HG02970 (cell line): Measurements from ENCODE around the gene ZNF584.

Experiments
- ATAC-seq: cut with Tn5 transposase; IDR thresholded peaks from one replicate; pipeline ENCODE4 v1.9.1; 2021; ENCODE audit warnings: mild to moderate bottlenecking, moderate library complexity, moderate number of reproducible peaks; ENCODE audit not compliant: unreplicated experiment, low FRiP score

Gene ZNF584

GRCh38 chr19:58453743-58454142 is 45.3 kb downstream of the ZNF584 start:
- ATAC-seq, result no peak

- no peak for ATAC-seq
Measured at GRCh38 chr19:58455306-58455705, 46.9 kb downstream of the ZNF584 start.

GRCh38 chr19:58456111-58456510 is 47.7 kb downstream of the ZNF584 start:
- no peak for ATAC-seq

GRCh38 chr19:58460039-58460438 is 51.6 kb downstream of the ZNF584 start:
- ATAC-seq, result no peak

GRCh38 chr19:58466089-58466759 is 57.8 kb downstream of the ZNF584 start:
- peak; percentile 27 for ATAC-seq

GRCh38 chr19:58466760-58467589 is 58.5 kb downstream of the ZNF584 start, which contains the start of gene ZNF324:
ZNF324 (plus strand) TSS chr19:58467080; CDS start chr19:58469186, 2,106 bp downstream.
- peak; percentile 84 for ATAC-seq
